AG10803 (cell line): ENCODE results near the gene CHRNA4.

ENCODE experiments used
- DNase-seq: peaks from one replicate; pipeline ENCODE4 v3.0.0; 2010; ENCODE audit warnings: low read depth
- H3K4me3 ChIP-seq: 2 replicates; pipeline ENCODE4 v1.5.1; 2011; ENCODE audit warnings: mild to moderate bottlenecking, low read length, control low read depth
- CTCF ChIP-seq: conservative IDR thresholded peaks from 2 replicates; pipeline ENCODE4 v1.5.1; 2011; ENCODE audit warnings: mild to moderate bottlenecking, low read length, control low read depth, inconsistent platforms

The CHRNA4 gene

GRCh38 chr20:63387917-63388316 is 26.8 kb upstream of the CHRNA4 start:
- no peak for TF ChIP-seq CTCF
- no peak for DNase-seq
- no peak overlapping the region for H3K4me3 ChIP-seq

- TF ChIP-seq CTCF = no peak
- no peak for DNase-seq
Observed at GRCh38 chr20:63387393-63387792, 26.2 kb upstream of the CHRNA4 start.

GRCh38 chr20:63386491-63386890 is 25.3 kb upstream of the CHRNA4 start:
- TF ChIP-seq CTCF = no peak
- H3K4me3 ChIP-seq = no peak overlapping the region
- no peak for DNase-seq

More at GRCh38 chr20:63387393-63387792, 26.2 kb upstream of the CHRNA4 start:
- no peak overlapping the region for H3K4me3 ChIP-seq

- H3K4me3 ChIP-seq = no peak overlapping the region
- TF ChIP-seq CTCF = no peak
- DNase-seq = no peak
Observed at GRCh38 chr20:63385819-63386218, 24.7 kb upstream of the CHRNA4 start.

- TF ChIP-seq CTCF = no peak
- H3K4me3 ChIP-seq = no peak overlapping the region
- no peak for DNase-seq
Observed at GRCh38 chr20:63384336-63384735, 23.2 kb upstream of the CHRNA4 start.

- no peak for DNase-seq
- H3K4me3 ChIP-seq = no peak overlapping the region
- TF ChIP-seq CTCF = no peak
Observed at GRCh38 chr20:63383556-63383955, 22.4 kb upstream of the CHRNA4 start.

- DNase-seq = no peak
Observed at GRCh38 chr20:63382551-63383300, 21.6 kb upstream of the CHRNA4 start.

More at GRCh38 chr20:63382551-63383300, 21.6 kb upstream of the CHRNA4 start:
- H3K4me3 ChIP-seq = no peak overlapping the region
- no peak for TF ChIP-seq CTCF
